Keratinocyte (primary cell): ENCODE data around the gene REELD1. TPM values are rescaled to one million over a fixed set of nuclear protein-coding genes. Genes with fewer than 3 reads are reported as not detected.

ENCODE experiments used
- DNase-seq: peaks from one replicate; pipeline ENCODE4 v3.0.0-alpha.2; 2011; ENCODE audit warnings: low read depth, missing footprints, low spot score
- FAIRE-seq: peaks from 2 replicates; lab custom pipeline; 2011; peaks lifted over from hg19 to GRCh38; lab: Jason Lieb, UNC
- H2AFZ ChIP-seq: 2 replicates; pipeline ENCODE4 v1.6.0; 2012; ENCODE audit warnings: low read length, control low read depth, inconsistent platforms; ENCODE audit not compliant: control insufficient read depth
- H3K27ac ChIP-seq: 2 replicates; pipeline ENCODE4 v1.5.1; 2011; ENCODE audit warnings: low read length; ENCODE audit not compliant: control insufficient read depth, insufficient read depth
- H3K27me3 ChIP-seq: 3 replicates; pipeline ENCODE4 v1.6.0; 2011; ENCODE audit warnings: low read length; ENCODE audit not compliant: control insufficient read depth, insufficient read depth; ENCODE audit errors: extremely low read depth
- H3K36me3 ChIP-seq, 2 experiments: 2 replicates in 1 of 2; 3 replicates in 1 of 2; pipeline ENCODE4 v1.5.1; 2011; ENCODE audit warnings: low read length in 2 of 2, mild to moderate bottlenecking in 1 of 2; ENCODE audit not compliant: control insufficient read depth in 2 of 2, insufficient read depth in 2 of 2; ENCODE audit errors: extremely low read depth in 1 of 2
- H3K4me1 ChIP-seq: 3 replicates; pipeline ENCODE4 v1.5.1; 2011; ENCODE audit warnings: low read length; ENCODE audit not compliant: control insufficient read depth, insufficient read depth; ENCODE audit errors: extremely low read depth
- H3K4me2 ChIP-seq: 3 replicates; pipeline ENCODE4 v1.6.0; 2011; ENCODE audit warnings: low read depth, low read length; ENCODE audit not compliant: control insufficient read depth, insufficient read depth; ENCODE audit errors: extremely low read depth
- H3K4me3 ChIP-seq, 3 experiments: fragments of 200-600 bp in 1 of 3; sonication (generic) in 1 of 3; 2 replicates in 2 of 3; 3 replicates in 1 of 3; pipeline ENCODE4 v1.5.1; 2011 to 2016; ENCODE audit warnings: low read length in 3 of 3, mild to moderate bottlenecking in 3 of 3, control low read depth in 2 of 3, inconsistent platforms in 1 of 3, low read depth in 1 of 3, mixed read lengths in 1 of 3, mixed run types in 1 of 3, moderate library complexity in 1 of 3; ENCODE audit not compliant: control insufficient read depth in 2 of 3, insufficient read depth in 2 of 3; ENCODE audit errors: extremely low read depth in 1 of 3
- H3K79me2 ChIP-seq: 2 replicates; pipeline ENCODE4 v1.6.0; 2012; ENCODE audit warnings: low read length; ENCODE audit not compliant: control insufficient read depth, insufficient read depth
- H3K9ac ChIP-seq: 3 replicates; pipeline ENCODE4 v1.6.0; 2011; ENCODE audit warnings: low read length; ENCODE audit not compliant: control insufficient read depth, insufficient read depth; ENCODE audit errors: extremely low read depth
- H3K9me1 ChIP-seq: 3 replicates; pipeline ENCODE4 v1.6.0; 2011; ENCODE audit warnings: low read length; ENCODE audit not compliant: control insufficient read depth, insufficient read depth; ENCODE audit errors: extremely low read depth
- H3K9me3 ChIP-seq: 2 replicates; pipeline ENCODE4 v1.5.1; 2012; ENCODE audit warnings: low read depth, low read length; ENCODE audit not compliant: control insufficient read depth
- H4K20me1 ChIP-seq: 3 replicates; pipeline ENCODE4 v1.6.0; 2011; ENCODE audit warnings: low read length; ENCODE audit not compliant: control insufficient read depth, insufficient read depth; ENCODE audit errors: extremely low read depth
- CTCF ChIP-seq, 3 experiments: IDR thresholded peaks in 1 of 3; conservative IDR thresholded peaks in 1 of 3; optimal IDR thresholded peaks in 1 of 3; 2 replicates in 2 of 3; 3 replicates in 1 of 3; pipeline versions ENCODE3 to v1.5.1; 2011; ENCODE audit warnings: low read length in 3 of 3, mild to moderate bottlenecking in 3 of 3, moderate library complexity in 2 of 3, control low read depth in 1 of 3, inconsistent platforms in 1 of 3; ENCODE audit not compliant: insufficient read depth in 2 of 3; ENCODE audit errors: extremely low read depth in 1 of 3
- EZH2 ChIP-seq: IDR thresholded peaks from one replicate; pipeline ENCODE4 v1.6.1; 2012; ENCODE audit warnings: inconsistent platforms, mild to moderate bottlenecking, low read length, moderate library complexity
- dilution Hi-C: fragments of 300-500 bp; cut with MboI; formaldehyde crosslinking; loops from one replicate; pipeline ENCODE4 v1.7.0; 2020; ENCODE audit warnings: low sequenced_read_pairs; ENCODE audit not compliant: extremely low pct_ligation_motif_present
- polyA plus RNA-seq, 5 experiments: library from polyadenylated mRNA; depleted of rRNA in 3 of 5; stranded (reverse) in 3 of 5; stranded (forward) in 1 of 5; unstranded in 1 of 5; fragments of >200 nt; gene quantifications; 1 replicate in 1 of 5; 2 replicates in 3 of 5; 3 replicates in 1 of 5; pipeline versions ENCODE4 v1.2.1 to v1.2.3, GENCODE V29; 2011 to 2012; ENCODE audit warnings: missing spikeins in 2 of 5, low read depth in 1 of 5, low replicate concordance in 1 of 5

REELD1 gene
- polyA plus RNA-seq, 1 donor (not counting 4 experiments of a cell fraction or from before 2014, with no cell fraction given) = not detected

GRCh38 chr4:146186041-146186440, 28.3 kb upstream of the REELD1 start:
- Histone ChIP-seq H3K9me1 (no peaks in the 10 kb centered on the region), H3K27ac (no peak overlapping the region), H3K9ac (no peak overlapping the region), H2AFZ (no peak overlapping the region), H3K4me3 (no peak overlapping the region), H4K20me1 (no peaks in the 10 kb centered on the region), H3K36me3 (peaks cover 6 to 19% of the 10 kb centered on the region in 2 experiments), H3K79me2 (peaks cover 7% of the 10 kb centered on the region), H3K4me2 (no peak overlapping the region), H3K27me3 (no peaks in the 10 kb centered on the region), H3K9me3 (no peaks in the 10 kb centered on the region), H3K4me1 (no peaks in the 10 kb centered on the region)
- no peak for DNase-seq
- no peak for FAIRE-seq
- dilution Hi-C loops = no loop called here
- TF ChIP-seq CTCF (optimal IDR thresholded peaks at IDR 0.05 in 1 of 3, IDR thresholded peaks at IDR 0.05 in 1 of 3, conservative IDR thresholded peaks at IDR 0.05 in 1 of 3; ENCODE audit: extremely low read depth in 1 of 3, insufficient read depth in 2 of 3, low read length in 3 of 3) (no peak), EZH2 (no peak)

- peaks cover 6 to 23% of the 10 kb centered on the region in 2 experiments for H3K36me3 ChIP-seq
Measured at GRCh38 chr4:146186596-146186995, 27.7 kb upstream of the REELD1 start.

More at GRCh38 chr4:146186596-146186995, 27.7 kb upstream of the REELD1 start:
- H3K9me1 ChIP-seq = no peaks in the 10 kb centered on the region
- FAIRE-seq (no peak), DNase-seq (no peak)
- H4K20me1 ChIP-seq = no peaks in the 10 kb centered on the region
- no peak overlapping the region for H3K4me3 ChIP-seq
- dilution Hi-C loops = no loop called here
- peaks cover 5% of the 10 kb centered on the region for H3K79me2 ChIP-seq
- TF ChIP-seq CTCF (optimal IDR thresholded peaks at IDR 0.05 in 1 of 3, IDR thresholded peaks at IDR 0.05 in 1 of 3, conservative IDR thresholded peaks at IDR 0.05 in 1 of 3; ENCODE audit: extremely low read depth in 1 of 3, insufficient read depth in 2 of 3, low read length in 3 of 3) (no peak), EZH2 (no peak)
- H3K9me3 ChIP-seq = no peaks in the 10 kb centered on the region
- no peak overlapping the region for H3K27ac ChIP-seq
- H3K9ac ChIP-seq = no peak overlapping the region
- no peak overlapping the region for H3K4me2 ChIP-seq
- H3K4me1 ChIP-seq = no peaks in the 10 kb centered on the region
- H3K27me3 ChIP-seq = no peaks in the 10 kb centered on the region
- no peak overlapping the region for H2AFZ ChIP-seq
